Transverse colon (tissue), 4 donors: ENCODE results near the gene SCARB2.

Experiments used
- CTCF ChIP-seq, 5 experiments: fragments of 200-600 bp in 3 of 5; fragments of 450-650 bp in 2 of 5; sonication (generic) in 3 of 5; IDR thresholded peaks; 1 replicate in 2 of 5; 2 replicates in 3 of 5; pipeline ENCODE4 v1.5.1; 2016 to 2017; ENCODE audit warnings: antibody characterized with exemption in 5 of 5, inconsistent platforms in 3 of 5, mild to moderate bottlenecking in 2 of 5, moderate library complexity in 1 of 5
- POLR2A ChIP-seq: fragments of 450-650 bp; IDR thresholded peaks from one replicate; pipeline ENCODE4 v1.6.1; 2016; ENCODE audit warnings: antibody characterized with exemption, mild to moderate bottlenecking, moderate library complexity
- POLR2AphosphoS5 ChIP-seq, 3 donors: sonication (generic); formaldehyde crosslinking; IDR thresholded peaks; one replicate each; pipeline ENCODE4 v1.6.1; 2016; ENCODE audit warnings: antibody characterized with exemption in 3 of 3

- no peak for TF ChIP-seq POLR2AphosphoS5 (IDR thresholded peaks at IDR 0.05)
- TF ChIP-seq POLR2A, result no peak
- TF ChIP-seq CTCF (IDR thresholded peaks at IDR 0.05), result no peak
Measured at GRCh38 chr4:76215077-76215476, 1.5 kb upstream of the SCARB2 start.
